ENCODE measurements around the gene UIMC1. TPM values are rescaled to one million over a fixed set of nuclear protein-coding genes. Genes with fewer than 3 reads are reported as not detected.

UIMC1 gene
- total and polyA plus RNA-seq, 3 donors from 2014 or later = 78.3 to 141 (median 89.9) TPM

DNA sequence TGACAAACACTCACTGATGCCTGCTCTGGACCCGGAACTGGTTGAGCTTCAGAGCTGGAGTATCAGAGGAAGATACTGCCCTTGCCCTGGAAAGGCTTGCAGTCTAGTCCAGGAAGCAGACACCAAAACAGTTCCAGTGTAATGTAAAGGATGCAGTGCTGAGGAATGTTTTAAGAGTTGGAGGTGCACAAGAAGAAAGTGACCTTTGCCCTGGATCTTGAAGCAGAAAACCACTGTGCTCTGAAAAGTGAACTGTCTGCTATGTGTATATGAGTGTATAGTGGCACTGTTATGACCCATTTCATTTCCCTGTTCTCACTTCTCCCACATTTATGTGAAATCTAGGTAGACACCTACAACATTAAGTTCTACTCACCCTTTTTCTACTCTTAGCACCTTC, 18.0 kb upstream of the UIMC1 start:
- intact Hi-C loops (cut with DNase I; ENCODE audit: low total_unique reads) = no loop called here
- H3K36me3 ChIP-seq (ENCODE audit: low read depth, missing control alignments) = no peaks in the 10 kb centered on the region
- H3K9me3 ChIP-seq = no peaks in the 10 kb centered on the region
- 78 to 100% methylated on average over 1 of the region's 1 CpG for WGBS, 2 donors
- H3K4me1 ChIP-seq = peaks cover 13% of the 10 kb centered on the region
- H3K4me3 ChIP-seq = no peak overlapping the region
- TF ChIP-seq, protein P1, sequence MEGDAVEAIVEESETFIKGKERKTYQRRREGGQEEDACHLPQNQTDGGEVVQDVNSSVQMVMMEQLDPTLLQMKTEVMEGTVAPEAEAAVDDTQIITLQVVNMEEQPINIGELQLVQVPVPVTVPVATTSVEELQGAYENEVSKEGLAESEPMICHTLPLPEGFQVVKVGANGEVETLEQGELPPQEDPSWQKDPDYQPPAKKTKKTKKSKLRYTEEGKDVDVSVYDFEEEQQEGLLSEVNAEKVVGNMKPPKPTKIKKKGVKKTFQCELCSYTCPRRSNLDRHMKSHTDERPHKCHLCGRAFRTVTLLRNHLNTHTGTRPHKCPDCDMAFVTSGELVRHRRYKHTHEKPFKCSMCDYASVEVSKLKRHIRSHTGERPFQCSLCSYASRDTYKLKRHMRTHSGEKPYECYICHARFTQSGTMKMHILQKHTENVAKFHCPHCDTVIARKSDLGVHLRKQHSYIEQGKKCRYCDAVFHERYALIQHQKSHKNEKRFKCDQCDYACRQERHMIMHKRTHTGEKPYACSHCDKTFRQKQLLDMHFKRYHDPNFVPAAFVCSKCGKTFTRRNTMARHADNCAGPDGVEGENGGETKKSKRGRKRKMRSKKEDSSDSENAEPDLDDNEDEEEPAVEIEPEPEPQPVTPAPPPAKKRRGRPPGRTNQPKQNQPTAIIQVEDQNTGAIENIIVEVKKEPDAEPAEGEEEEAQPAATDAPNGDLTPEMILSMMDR (IDR thresholded peaks at IDR 0.05) = no peak
- no peak for TF ChIP-seq POLR2A (IDR thresholded peaks at IDR 0.05)
- DNase-seq = no peak
- H3K27me3 ChIP-seq = no peaks in the 10 kb centered on the region
- no peak overlapping the region for H3K27ac ChIP-seq

GRCh38 chr5:177023303-177023664, 16.7 kb upstream of the UIMC1 start:
- DNase-seq = no peak
- H3K27me3 ChIP-seq = no peaks in the 10 kb centered on the region
- H3K4me3 ChIP-seq = peak overlapping the region; percentile 83 to 91
- WGBS, 2 donors = 9% methylated on average over 6 of the region's 6 CpGs
- no peaks in the 10 kb centered on the region for H3K36me3 ChIP-seq (ENCODE audit: low read depth, missing control alignments)
- peak overlapping the region; percentile 74 to 88 for H3K27ac ChIP-seq
- TF ChIP-seq POLR2A (IDR thresholded peaks at IDR 0.05) = no peak
- TF ChIP-seq, protein P1 (IDR thresholded peaks at IDR 0.05) = no peak
- H3K4me1 ChIP-seq = peaks cover 13% of the 10 kb centered on the region
- H3K9me3 ChIP-seq = no peaks in the 10 kb centered on the region
- intact Hi-C loops (cut with DNase I; ENCODE audit: low total_unique reads) = no loop called here

DNA sequence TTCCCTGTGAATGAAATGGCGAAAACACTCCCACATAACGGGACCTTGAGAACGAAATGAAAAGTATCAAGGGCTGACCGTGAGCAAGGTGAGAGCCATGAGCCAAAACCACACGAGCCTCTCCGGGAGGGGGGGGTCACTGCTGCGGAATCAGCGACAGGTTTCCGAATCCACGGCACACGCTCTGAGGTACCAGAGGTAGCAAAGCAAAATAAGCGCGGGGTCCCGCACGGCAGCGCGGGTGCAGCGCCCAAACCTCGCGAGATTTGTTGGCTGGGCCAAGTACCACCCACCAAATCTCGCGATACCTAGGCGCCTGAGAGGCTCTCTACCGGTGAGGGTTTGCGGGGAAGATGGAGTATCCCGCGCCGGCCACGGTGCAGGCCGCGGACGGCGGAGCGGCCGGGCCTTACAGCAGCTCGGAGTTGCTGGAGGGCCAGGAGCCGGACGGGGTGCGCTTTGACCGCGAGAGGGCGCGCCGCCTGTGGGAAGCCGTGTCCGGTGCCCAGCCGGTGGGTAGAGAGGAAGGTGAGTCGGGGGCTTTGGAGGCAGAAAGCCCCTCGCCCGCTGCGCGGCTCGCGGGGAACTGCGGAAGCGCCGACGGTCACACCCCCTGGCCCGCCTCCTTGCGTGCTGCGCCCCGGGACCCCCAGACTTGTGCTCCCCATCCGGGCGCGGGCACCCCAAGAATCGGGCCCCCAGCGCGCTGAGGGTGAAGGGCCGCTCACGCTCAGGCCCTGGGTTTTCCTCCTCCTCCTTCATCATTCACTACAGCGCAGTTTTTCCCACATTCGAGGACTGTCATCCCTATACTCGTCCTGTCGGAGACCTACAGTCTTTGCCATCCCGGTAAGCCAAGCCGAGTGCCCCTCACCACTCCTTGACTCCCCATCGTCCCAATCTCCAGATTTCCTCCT, 16.1 kb upstream of the UIMC1 start, which contains the start of gene ZNF346:
Gene ZNF346 (plus strand): TSS at position 311 of the 917 bp plus-strand sequence. CDS start 43 bp downstream, at position 354.
- peaks cover 13% of the 10 kb centered on the region for H3K4me1 ChIP-seq
- peak within 1 kb of the TSS; percentile 83 to 91 for H3K4me3 ChIP-seq
- TF ChIP-seq, protein P1 (IDR thresholded peaks at IDR 0.05) = peak; percentile 33 to 60 (median 54)
- TF ChIP-seq POLR2A (IDR thresholded peaks at IDR 0.05) = no peak
- peak within 1 kb of the TSS; percentile 74 to 88 for H3K27ac ChIP-seq
- peak; percentile 96 for DNase-seq
- no peaks in the 10 kb centered on the region for H3K27me3 ChIP-seq
- no peaks in the 10 kb centered on the region for H3K9me3 ChIP-seq
- intact Hi-C loops (cut with DNase I; ENCODE audit: low total_unique reads) = no loop called here
- H3K36me3 ChIP-seq (ENCODE audit: low read depth, missing control alignments) = no peaks in the 10 kb centered on the region
- WGBS, 2 donors = 0% methylated on average over 29 to 73 of the region's 77 CpGs

GRCh38 chr5:177020033-177020432, 13.5 kb upstream of the UIMC1 start:
- WGBS, 2 donors = 89 to 98% methylated on average over 2 of the region's 2 CpGs
- H3K9me3 ChIP-seq = no peaks in the 10 kb centered on the region
- no peak overlapping the region for H3K27ac ChIP-seq
- no peak for DNase-seq
- no peaks in the 10 kb centered on the region for H3K27me3 ChIP-seq
- H3K4me3 ChIP-seq = no peak overlapping the region
- H3K36me3 ChIP-seq (ENCODE audit: low read depth, missing control alignments) = no peaks in the 10 kb centered on the region
- no peak for TF ChIP-seq POLR2A (IDR thresholded peaks at IDR 0.05)
- TF ChIP-seq, protein P1 (IDR thresholded peaks at IDR 0.05) = no peak
- H3K4me1 ChIP-seq = peaks cover 13% of the 10 kb centered on the region
- intact Hi-C loops (cut with DNase I; ENCODE audit: low total_unique reads) = no loop called here

Measured in testis (tissue), 3 donors.